Fibroblast of lung (primary cell): ENCODE data around the gene PCMTD2.

Experiments
- EZH2 ChIP-seq: IDR thresholded peaks from 2 replicates; pipeline ENCODE4 v1.5.1; 2012; ENCODE audit warnings: low read length, control low read depth, mild to moderate bottlenecking; ENCODE audit errors: missing control alignments
- TF ChIP-seq, protein P1 (sequence below), 2 donors: IDR thresholded peaks in 1 of 2; conservative IDR thresholded peaks in 1 of 2; 1 replicate in 1 of 2; 2 replicates in 1 of 2; pipeline ENCODE4 v1.5.1; 2011 to 2012; ENCODE audit warnings: low read length in 2 of 2, control low read depth in 1 of 2, inconsistent platforms in 1 of 2, low read depth in 1 of 2, mild to moderate bottlenecking in 1 of 2

DNA sequence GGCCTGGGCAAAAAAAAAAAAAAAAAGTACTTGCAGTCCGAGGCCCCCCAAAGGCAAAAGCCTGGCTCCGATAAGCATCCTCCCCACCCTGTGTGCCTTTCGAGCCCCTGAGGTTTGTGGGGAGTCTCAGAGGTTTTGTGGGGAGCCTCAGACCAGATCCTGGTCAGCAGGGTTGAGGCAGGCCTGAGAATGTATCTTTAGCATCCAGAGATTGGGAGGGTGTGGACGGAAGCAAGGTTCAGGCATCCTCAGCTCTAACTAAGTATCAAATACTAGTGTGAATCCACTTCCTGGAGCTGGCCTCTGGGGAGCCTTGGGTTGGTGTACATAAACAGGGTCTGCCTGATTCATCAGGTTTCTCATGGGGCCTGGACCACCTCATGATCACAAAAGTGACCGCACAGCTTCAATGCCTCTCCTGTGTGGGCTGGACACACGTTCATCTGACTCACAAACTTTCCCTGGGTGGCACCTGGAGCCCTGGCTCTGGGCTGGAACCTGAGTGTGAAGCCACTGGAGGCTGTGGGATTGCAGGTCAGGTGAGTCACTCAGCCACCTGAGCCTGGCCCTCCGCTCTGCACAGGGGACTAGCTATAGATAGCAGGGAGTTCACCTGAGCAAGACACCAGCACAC lies 24.4 kb downstream of the PCMTD2 start:
- no peak for TF ChIP-seq EZH2
- TF ChIP-seq, protein P1, sequence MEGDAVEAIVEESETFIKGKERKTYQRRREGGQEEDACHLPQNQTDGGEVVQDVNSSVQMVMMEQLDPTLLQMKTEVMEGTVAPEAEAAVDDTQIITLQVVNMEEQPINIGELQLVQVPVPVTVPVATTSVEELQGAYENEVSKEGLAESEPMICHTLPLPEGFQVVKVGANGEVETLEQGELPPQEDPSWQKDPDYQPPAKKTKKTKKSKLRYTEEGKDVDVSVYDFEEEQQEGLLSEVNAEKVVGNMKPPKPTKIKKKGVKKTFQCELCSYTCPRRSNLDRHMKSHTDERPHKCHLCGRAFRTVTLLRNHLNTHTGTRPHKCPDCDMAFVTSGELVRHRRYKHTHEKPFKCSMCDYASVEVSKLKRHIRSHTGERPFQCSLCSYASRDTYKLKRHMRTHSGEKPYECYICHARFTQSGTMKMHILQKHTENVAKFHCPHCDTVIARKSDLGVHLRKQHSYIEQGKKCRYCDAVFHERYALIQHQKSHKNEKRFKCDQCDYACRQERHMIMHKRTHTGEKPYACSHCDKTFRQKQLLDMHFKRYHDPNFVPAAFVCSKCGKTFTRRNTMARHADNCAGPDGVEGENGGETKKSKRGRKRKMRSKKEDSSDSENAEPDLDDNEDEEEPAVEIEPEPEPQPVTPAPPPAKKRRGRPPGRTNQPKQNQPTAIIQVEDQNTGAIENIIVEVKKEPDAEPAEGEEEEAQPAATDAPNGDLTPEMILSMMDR (conservative IDR thresholded peaks at IDR 0.05 in 1 of 2, IDR thresholded peaks at IDR 0.05 in 1 of 2; ENCODE audit: low read depth in 1 of 2, low read length in 2 of 2) = no peak
